ENCODE measurements around the gene GYS1.

GRCh38 chr19:48990400-48990799, 2.7 kb downstream of the GYS1 start:
- TF ChIP-seq, protein P1, sequence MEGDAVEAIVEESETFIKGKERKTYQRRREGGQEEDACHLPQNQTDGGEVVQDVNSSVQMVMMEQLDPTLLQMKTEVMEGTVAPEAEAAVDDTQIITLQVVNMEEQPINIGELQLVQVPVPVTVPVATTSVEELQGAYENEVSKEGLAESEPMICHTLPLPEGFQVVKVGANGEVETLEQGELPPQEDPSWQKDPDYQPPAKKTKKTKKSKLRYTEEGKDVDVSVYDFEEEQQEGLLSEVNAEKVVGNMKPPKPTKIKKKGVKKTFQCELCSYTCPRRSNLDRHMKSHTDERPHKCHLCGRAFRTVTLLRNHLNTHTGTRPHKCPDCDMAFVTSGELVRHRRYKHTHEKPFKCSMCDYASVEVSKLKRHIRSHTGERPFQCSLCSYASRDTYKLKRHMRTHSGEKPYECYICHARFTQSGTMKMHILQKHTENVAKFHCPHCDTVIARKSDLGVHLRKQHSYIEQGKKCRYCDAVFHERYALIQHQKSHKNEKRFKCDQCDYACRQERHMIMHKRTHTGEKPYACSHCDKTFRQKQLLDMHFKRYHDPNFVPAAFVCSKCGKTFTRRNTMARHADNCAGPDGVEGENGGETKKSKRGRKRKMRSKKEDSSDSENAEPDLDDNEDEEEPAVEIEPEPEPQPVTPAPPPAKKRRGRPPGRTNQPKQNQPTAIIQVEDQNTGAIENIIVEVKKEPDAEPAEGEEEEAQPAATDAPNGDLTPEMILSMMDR (IDR thresholded peaks at IDR 0.05): no peak
- no peak for TF ChIP-seq POLR2A (IDR thresholded peaks at IDR 0.05)
- TF ChIP-seq EP300 (IDR thresholded peaks at IDR 0.05): no peak

All from tibial nerve (tissue), 4 donors.